ENCODE data around the gene KCND3. TPM values are rescaled to one million over a fixed set of nuclear protein-coding genes. Genes with fewer than 3 reads are reported as not detected.

KCND3 gene
- total RNA-seq, 1 donor from 2014 or later, result 0.86 TPM

DNA sequence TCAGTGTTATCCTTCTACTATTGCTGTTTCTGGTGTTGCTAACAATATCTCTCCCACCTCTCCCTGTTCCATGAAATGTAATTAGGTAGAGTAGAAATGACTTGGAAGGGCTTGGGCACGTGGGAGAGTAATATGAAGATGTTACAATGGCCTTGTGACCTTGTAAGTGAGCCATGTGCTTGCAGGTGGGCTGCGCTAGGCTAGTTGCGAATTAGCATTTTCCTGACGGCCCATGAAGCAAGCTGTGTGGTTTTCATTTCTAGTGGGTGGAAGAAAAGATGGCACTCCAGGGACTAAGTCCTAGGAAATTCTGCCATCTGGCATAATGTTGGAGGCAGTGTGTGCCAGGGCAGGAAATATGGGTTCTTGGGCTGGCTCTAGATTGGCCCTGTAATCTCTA, 241.5 kb downstream of the KCND3 start:
- no peak for DNase-seq (ENCODE audit: low read depth, low spot score)
- H3K27me3 Mint-ChIP-seq (ENCODE audit: low read depth), result no peaks in the 10 kb centered on the region
- H3K9me3 Mint-ChIP-seq, result no peaks in the 10 kb centered on the region
- H3K4me1 Mint-ChIP-seq, result peaks cover 28% of the 10 kb centered on the region
- no peak overlapping the region for H3K4me3 Mint-ChIP-seq
- H3K27ac Mint-ChIP-seq (ENCODE audit: unreplicated experiment), result no peak overlapping the region
- TF ChIP-seq CTCF (conservative IDR thresholded peaks at IDR 0.05), result no peak
- H3K36me3 Mint-ChIP-seq (ENCODE audit: low read depth), result no peaks in the 10 kb centered on the region

GRCh38 chr1:111747282-111747734, 242.2 kb downstream of the KCND3 start:
- peak; percentile 73 for TF ChIP-seq CTCF (conservative IDR thresholded peaks at IDR 0.05)
- Mint-ChIP-seq H3K4me3 (no peak overlapping the region), H3K4me1 (peaks cover 28% of the 10 kb centered on the region), H3K9me3 (no peaks in the 10 kb centered on the region), H3K27me3 (ENCODE audit: low read depth) (peaks cover 3% of the 10 kb centered on the region), H3K36me3 (ENCODE audit: low read depth) (no peaks in the 10 kb centered on the region), H3K27ac (ENCODE audit: unreplicated experiment) (no peak overlapping the region)
- peak; percentile 46 for DNase-seq (ENCODE audit: low read depth, low spot score)

GRCh38 chr1:111746614-111746999, 242.9 kb downstream of the KCND3 start:
- Mint-ChIP-seq H3K27ac (ENCODE audit: unreplicated experiment) (no peak overlapping the region), H3K4me3 (no peak overlapping the region), H3K27me3 (ENCODE audit: low read depth) (peaks cover 9% of the 10 kb centered on the region), H3K4me1 (peaks cover 28% of the 10 kb centered on the region), H3K9me3 (no peaks in the 10 kb centered on the region), H3K36me3 (ENCODE audit: low read depth) (no peaks in the 10 kb centered on the region)
- TF ChIP-seq CTCF (conservative IDR thresholded peaks at IDR 0.05), result no peak
- no peak for DNase-seq (ENCODE audit: low read depth, low spot score)

- Mint-ChIP-seq H3K36me3 (ENCODE audit: low read depth) (no peaks in the 10 kb centered on the region), H3K4me1 (peaks cover 28% of the 10 kb centered on the region), H3K27ac (ENCODE audit: unreplicated experiment) (no peak overlapping the region), H3K9me3 (no peaks in the 10 kb centered on the region), H3K27me3 (ENCODE audit: low read depth) (peaks cover 16% of the 10 kb centered on the region), H3K4me3 (no peak overlapping the region)
- TF ChIP-seq CTCF (conservative IDR thresholded peaks at IDR 0.05), result no peak
- DNase-seq (ENCODE audit: low read depth, low spot score), result no peak
These were observed 243.5 kb downstream of the KCND3 start for GRCh38 chr1:111745675-111746613.

- no peaks in the 10 kb centered on the region for H3K36me3 Mint-ChIP-seq (ENCODE audit: low read depth)
- no peaks in the 10 kb centered on the region for H3K9me3 Mint-ChIP-seq
- H3K4me1 Mint-ChIP-seq, result peaks cover 23% of the 10 kb centered on the region
- peaks cover 30% of the 10 kb centered on the region for H3K27me3 Mint-ChIP-seq (ENCODE audit: low read depth)
- H3K4me3 Mint-ChIP-seq, result no peak overlapping the region
- TF ChIP-seq CTCF (conservative IDR thresholded peaks at IDR 0.05), result no peak
- no peak for DNase-seq (ENCODE audit: low read depth, low spot score)
- H3K27ac Mint-ChIP-seq (ENCODE audit: unreplicated experiment), result no peak overlapping the region
These were observed 245.8 kb downstream of the KCND3 start for GRCh38 chr1:111743679-111744101.
